ENCODE data around the gene CACUL1.

Gene CACUL1

GRCh38 chr10:118732245-118733165, 22.3 kb downstream of the CACUL1 start:
- no peak for DNase-seq

- no peak for DNase-seq
Measured at GRCh38 chr10:118730756-118731456, 23.9 kb downstream of the CACUL1 start.

- no peak for DNase-seq
Measured at GRCh38 chr10:118729641-118730258, 25.0 kb downstream of the CACUL1 start.

GRCh38 chr10:118729200-118729599, 25.6 kb downstream of the CACUL1 start:
- DNase-seq, result no peak

GRCh38 chr10:118725886-118726500, 28.8 kb downstream of the CACUL1 start:
- DNase-seq, result no peak

- no peak for DNase-seq
Measured at GRCh38 chr10:118723466-118723865, 31.3 kb downstream of the CACUL1 start.

- DNase-seq, result no peak
Measured at GRCh38 chr10:118721539-118721876, 33.3 kb downstream of the CACUL1 start.

GRCh38 chr10:118720685-118721538, 33.9 kb downstream of the CACUL1 start:
- peak; percentile 2 to 44 for DNase-seq

GRCh38 chr10:118714366-118714765, 40.4 kb downstream of the CACUL1 start:
- no peak for DNase-seq

GRCh38 chr10:118712930-118713634, 41.7 kb downstream of the CACUL1 start:
- DNase-seq, result no peak

- no peak for DNase-seq
Measured at GRCh38 chr10:118712080-118712479, 42.7 kb downstream of the CACUL1 start.

GRCh38 chr10:118710487-118710886, 44.3 kb downstream of the CACUL1 start:
- no peak for DNase-seq

GRCh38 chr10:118708571-118708970, 46.2 kb downstream of the CACUL1 start:
- no peak for DNase-seq

- no peak for DNase-seq
Measured at GRCh38 chr10:118704711-118705110, 50.1 kb downstream of the CACUL1 start.

- no peak for DNase-seq
Measured at GRCh38 chr10:118701529-118702323, 53.0 kb downstream of the CACUL1 start.

- peak; percentile 2 to 61 for DNase-seq
Measured at GRCh38 chr10:118698421-118698820, 56.3 kb downstream of the CACUL1 start.

GRCh38 chr10:118694848-118695247, 59.9 kb downstream of the CACUL1 start:
- DNase-seq, result no peak

GRCh38 chr10:118692872-118693271, 61.9 kb downstream of the CACUL1 start:
- peak; percentile 1 to 3 for DNase-seq

- no peak for DNase-seq
Measured at GRCh38 chr10:118689070-118689858, 65.5 kb downstream of the CACUL1 start.

GRCh38 chr10:118687472-118687871, 67.3 kb downstream of the CACUL1 start:
- DNase-seq, result no peak
